HepG2 (cell line): ENCODE measurements around the gene ZSCAN26. TPM values are rescaled to one million over a fixed set of nuclear protein-coding genes. Genes with fewer than 3 reads are reported as not detected.

Experiments used
- ATAC-seq: fragments of 200-7000 bp; cut with Tn5 transposase; 3 replicates; pipeline ENCODE4 v1.9.1; 2020; ENCODE audit warnings: mild to moderate bottlenecking, moderate library complexity
- BruUV-seq: library from RNA; stranded (reverse); fragments of 400-500 nt; replicated peaks from 2 replicates; lab custom pipeline; 2021; lab: Mats Ljungman, UMichigan
- CTCF ChIA-PET: fragments of 300-600 bp; formaldehyde crosslinking; extraction: SDS; loops from one replicate; lab custom pipeline; 2021; ENCODE audit warnings: low total read pairs, inconsistent platforms, low intra/inter-chr PET ratio; lab: Yijun Ruan, JAX
- POLR2A ChIA-PET: fragments of 350-600 bp; sonication (Branson Sonifier 250); formaldehyde crosslinking; loops from one replicate; lab custom pipeline; 2020; ENCODE audit warnings: antibody characterized with exemption, inconsistent platforms; lab: Yijun Ruan, JAX
- DNase-seq: peaks from one replicate; pipeline ENCODE4 v3.0.0-alpha.2; 2015; ENCODE audit warnings: low spot score
- FAIRE-seq: peaks from 3 replicates; lab custom pipeline; 2011; peaks lifted over from hg19 to GRCh38; lab: Jason Lieb, UNC
- H2AFZ ChIP-seq: one replicate; pipeline ENCODE4 v1.6.1; 2011; ENCODE audit warnings: low read length, inconsistent platforms
- H3K27ac ChIP-seq: fragments of 300-600 bp; 3 replicates; pipeline ENCODE4 v1.8.0; 2011; ENCODE audit warnings: mixed run types, mild to moderate bottlenecking, mixed read lengths, low read length, inconsistent platforms; ENCODE audit not compliant: insufficient read depth; ENCODE audit errors: extremely low read length
- H3K27me3 ChIP-seq, 2 experiments: fragments of 200-600 bp in 1 of 2; 2 replicates in 1 of 2; 3 replicates in 1 of 2; pipeline versions ENCODE4 v1.6.0 to v1.8.0; 2011; ENCODE audit warnings: low read length in 2 of 2, mild to moderate bottlenecking in 2 of 2, moderate library complexity in 2 of 2, inconsistent platforms in 1 of 2; ENCODE audit not compliant: insufficient read depth in 2 of 2, control insufficient read depth in 1 of 2
- H3K36me3 ChIP-seq, 2 experiments: fragments of 200-600 bp in 1 of 2; replicated peaks in 1 of 2; 2 replicates in 1 of 2; 3 replicates in 1 of 2; pipeline versions ENCODE4 v1.5.1 to v1.8.0; 2011; ENCODE audit warnings: low read length in 2 of 2, inconsistent platforms in 1 of 2; ENCODE audit not compliant: insufficient read depth in 2 of 2, control insufficient read depth in 1 of 2
- H3K4me1 ChIP-seq: 2 replicates; pipeline ENCODE4 v1.5.1; 2012; ENCODE audit warnings: low read length, inconsistent platforms; ENCODE audit not compliant: insufficient read depth
- H3K4me2 ChIP-seq: 2 replicates; pipeline ENCODE4 v1.6.0; 2011; ENCODE audit warnings: low read depth, low read length, inconsistent platforms
- H3K4me3 ChIP-seq, 3 experiments: fragments of 200-600 bp in 1 of 3; sonication (generic), shearing (Covaris generic) in 1 of 3; replicated peaks in 1 of 3; 2 replicates each; pipeline ENCODE4 v1.5.1; 2011 to 2016; ENCODE audit warnings: low read length in 3 of 3, inconsistent platforms in 2 of 3, low read depth in 2 of 3, mild to moderate bottlenecking in 2 of 3, control low read depth in 1 of 3, mixed read lengths in 1 of 3; ENCODE audit not compliant: insufficient read depth in 1 of 3
- H3K79me2 ChIP-seq: one replicate; pipeline ENCODE4 v1.6.1; 2011; ENCODE audit warnings: low read length, inconsistent platforms; ENCODE audit not compliant: insufficient read depth
- H3K9ac ChIP-seq: 2 replicates; pipeline ENCODE4 v1.6.0; 2011; ENCODE audit warnings: mild to moderate bottlenecking, low read depth, low read length, inconsistent platforms; ENCODE audit not compliant: insufficient read depth
- H3K9me3 ChIP-seq: 2 replicates; pipeline ENCODE4 v1.5.1; 2012; ENCODE audit warnings: mild to moderate bottlenecking, low read length
- H4K20me1 ChIP-seq: 2 replicates; pipeline ENCODE4 v1.6.0; 2011; ENCODE audit warnings: inconsistent platforms, mild to moderate bottlenecking, low read length, moderate library complexity; ENCODE audit not compliant: insufficient read depth
- ATF7 ChIP-seq, 2 experiments: fragments of 450-650 bp in 1 of 2; sonication (generic) in 1 of 2; formaldehyde crosslinking in 1 of 2; IDR thresholded peaks; 2 replicates each; pipeline versions ENCODE4 v1.4.0 to v1.6.1; 2016 to 2020; ENCODE audit warnings: antibody characterized with exemption in 1 of 2, mild to moderate bottlenecking in 1 of 2, missing genetic modification reagents in 1 of 2
- CBX2 ChIP-seq, 2 experiments: fragments of 200-600 bp in 1 of 2; sonication (generic); formaldehyde crosslinking in 1 of 2; IDR thresholded peaks; 2 replicates each; pipeline versions ENCODE4 v1.7.0 to v1.8.1; 2018 to 2022; ENCODE audit warnings: low read depth in 2 of 2, low read length in 1 of 2, mild to moderate bottlenecking in 1 of 2, missing genetic modification reagents in 1 of 2
- ELF4 ChIP-seq: sonication (generic); formaldehyde crosslinking; IDR thresholded peaks from 2 replicates; pipeline ENCODE4 v1.5.0; 2020; ENCODE audit warnings: missing genetic modification reagents, mild to moderate bottlenecking, moderate library complexity, borderline replicate concordance
- GATAD2A ChIP-seq: IDR thresholded peaks from 2 replicates; pipeline ENCODE4 v1.6.1; 2016
- NAIF1 ChIP-seq: sonication (generic); formaldehyde crosslinking; IDR thresholded peaks from 2 replicates; pipeline ENCODE4 v1.5.0; 2020; ENCODE audit warnings: mild to moderate bottlenecking, missing genetic modification reagents, borderline replicate concordance
- PHF5A ChIP-seq: IDR thresholded peaks from one replicate; pipeline ENCODE4 v1.6.1; 2018; ENCODE audit warnings: low read depth, missing genetic modification reagents; ENCODE audit not compliant: unreplicated experiment
- USF2 ChIP-seq, 2 experiments: sonication (generic) in 1 of 2; formaldehyde crosslinking in 1 of 2; IDR thresholded peaks; 2 replicates each; pipeline versions ENCODE4 v1.5.1 to v1.6.1; 2011 to 2020; ENCODE audit warnings: borderline replicate concordance in 1 of 2, low read depth in 1 of 2, low read length in 1 of 2, mild to moderate bottlenecking in 1 of 2, missing genetic modification reagents in 1 of 2, moderate library complexity in 1 of 2
- ZBTB3 ChIP-seq: sonication (generic); formaldehyde crosslinking; IDR thresholded peaks from 2 replicates; pipeline ENCODE4 v1.4.0; 2020; ENCODE audit warnings: low read depth, mild to moderate bottlenecking, moderate library complexity, missing genetic modification reagents, borderline replicate concordance
- ZNF274 ChIP-seq: sonication (generic); formaldehyde crosslinking; IDR thresholded peaks from 2 replicates; pipeline ENCODE4 v1.5.1; 2020; ENCODE audit warnings: mild to moderate bottlenecking, missing genetic modification reagents
- ZNF816 ChIP-seq: sonication (generic); formaldehyde crosslinking; IDR thresholded peaks from 2 replicates; pipeline ENCODE4 v1.8.0; 2022; ENCODE audit warnings: missing genetic modification reagents, mild to moderate bottlenecking, borderline replicate concordance
- WGBS: methylation state at CpG from one replicate; pipeline ENCODE4 v1.1.6; 2017; ENCODE audit warnings: low lambda C conversion rate; 5-methylcytosine and 5-hydroxymethylcytosine counted together
- in situ Hi-C: cut with HindIII; loops from 2 replicates; pipeline ENCODE4 v1.10.0; 2017; ENCODE audit warnings: low pct_unique_long_range_greater_than_20kb; ENCODE audit not compliant: extremely low pct_ligation_motif_present
- intact Hi-C: fragments of 100-400 bp; cut with micrococcal nuclease; formaldehyde crosslinking; loops from one replicate; pipeline ENCODE4 v1.10.0; 2022; ENCODE audit not compliant: unreplicated experiment
- polyA plus RNA-seq, 8 experiments: library from polyadenylated mRNA; depleted of rRNA in 3 of 8; stranded (reverse) in 7 of 8; unstranded in 1 of 8; fragments of >200 nt; fragmentation: Illumina TruSeq in 4 of 8; extraction: Trizol in 4 of 8; gene quantifications; 2 replicates each; pipeline versions ENCODE4 v1.2.1 to v1.2.3, GENCODE V29; 2011 to 2016; ENCODE audit warnings: low read depth in 4 of 8, missing spikeins in 1 of 8, mixed read lengths in 1 of 8; ENCODE audit not compliant: insufficient read depth in 1 of 8
- total RNA-seq, 5 experiments: library from RNA; depleted of rRNA; stranded (reverse); fragments of >200 nt; fragmentation: Illumina TruSeq; extraction: Trizol; gene quantifications; 2 replicates each; pipeline ENCODE4 v1.2.3, GENCODE V29; 2016; ENCODE audit warnings: low read depth in 1 of 5
- TF ChIP-seq, protein P1 (sequence below): sonication (generic); formaldehyde crosslinking; IDR thresholded peaks from 2 replicates; pipeline ENCODE4 v1.5.1; 2020; ENCODE audit warnings: mild to moderate bottlenecking, moderate library complexity, missing genetic modification reagents

ZSCAN26 gene
- total and polyA plus RNA-seq, 2 of the 13 experiments (the other 11 are each of a cell fraction or from before 2014, with no cell fraction given), result 12.0 to 15.6 TPM

DNA sequence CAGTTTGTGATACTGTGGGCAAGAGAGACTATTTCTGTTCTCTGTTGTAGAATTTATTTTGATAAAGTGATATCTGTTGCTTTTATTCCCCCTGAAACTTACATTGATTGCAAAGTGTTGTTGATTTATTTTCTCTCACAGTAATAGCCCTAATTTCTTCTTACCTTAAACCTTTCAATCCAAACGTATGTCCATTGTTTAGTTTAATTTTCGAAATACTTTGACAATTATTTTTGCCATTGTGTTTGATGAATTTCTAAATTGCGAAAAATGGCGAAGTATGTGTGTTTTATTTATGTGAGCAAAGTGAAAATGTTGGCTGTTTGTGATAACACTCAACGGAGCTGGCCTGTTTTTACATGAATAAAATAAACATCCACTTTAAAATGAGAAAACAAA is 381 bp upstream of the ZSCAN26 start:
- CTCF ChIA-PET, result no interaction called here
- Histone ChIP-seq H2AFZ (peak overlapping the region; percentile 91), H3K27me3 (peaks cover 0 to 17% of the 10 kb centered on the region in 2 experiments; a peak in 3 of 5 replicates), H3K9me3 (no peaks in the 10 kb centered on the region), H3K9ac (peak overlapping the region; percentile 80), H4K20me1 (no peaks in the 10 kb centered on the region), H3K4me2 (peak overlapping the region; percentile 80), H3K79me2 (peaks cover 19% of the 10 kb centered on the region), H3K27ac (peak overlapping the region; percentile 51), H3K36me3 (no peaks in the 10 kb centered on the region), H3K4me3 (peak overlapping the region; percentile 85 to 91 (median 87)), H3K4me1 (peaks cover 26% of the 10 kb centered on the region)
- no peak for DNase-seq
- POLR2A ChIA-PET, result interaction anchor here (0.6 to 3.2 kb wide), 22 partner anchors 11 to 594 kb away, joined by 3 to 67 read pairs (median 8); partner anchors contain the start of genes PGBD1, ZKSCAN3, ZKSCAN4 and ZKSCAN8
- no peak for FAIRE-seq
- in situ Hi-C loops, result no loop called here
- TSS peak; percentile 90 for BruUV-seq
- intact Hi-C loops, result loop anchor here (5.0 kb wide), 1 partner anchor 56 kb away; no protein-coding TSS in a partner anchor
- WGBS, result 7% methylated on average over 5 of the region's 5 CpGs
- TF ChIP-seq PHF5A (CRISPR knock-in tag), result peak; percentile 17
- TF ChIP-seq ATF7 (IDR thresholded peaks at IDR 0.05), result no peak
- TF ChIP-seq ATF7 (CRISPR knock-in tag; IDR thresholded peaks at IDR 0.05), result no peak
- TF ChIP-seq ZNF816, result peak; percentile 85
- TF ChIP-seq USF2 (IDR thresholded peaks at IDR 0.05; ENCODE audit: low read depth, low read length), result no peak
- 0 out of 2 replicates have a peak, but pooled peaks have one; percentile 21 for TF ChIP-seq USF2 (CRISPR knock-in tag; IDR thresholded peaks at IDR 0.05; ENCODE audit: borderline replicate concordance)
- 0 out of 2 replicates have a peak, but pooled peaks have one; percentile 40 for TF ChIP-seq NAIF1 (CRISPR knock-in tag)
- peak; percentile 94 for TF ChIP-seq CBX2 (IDR thresholded peaks at IDR 0.05; ENCODE audit: low read depth, low read length)
- no peak for TF ChIP-seq CBX2 (CRISPR knock-in tag; IDR thresholded peaks at IDR 0.05; ENCODE audit: low read depth)
- no peak for TF ChIP-seq GATAD2A (CRISPR knock-in tag)
- no peak for TF ChIP-seq ZNF274 (CRISPR knock-in tag)
- TF ChIP-seq, protein P1, sequence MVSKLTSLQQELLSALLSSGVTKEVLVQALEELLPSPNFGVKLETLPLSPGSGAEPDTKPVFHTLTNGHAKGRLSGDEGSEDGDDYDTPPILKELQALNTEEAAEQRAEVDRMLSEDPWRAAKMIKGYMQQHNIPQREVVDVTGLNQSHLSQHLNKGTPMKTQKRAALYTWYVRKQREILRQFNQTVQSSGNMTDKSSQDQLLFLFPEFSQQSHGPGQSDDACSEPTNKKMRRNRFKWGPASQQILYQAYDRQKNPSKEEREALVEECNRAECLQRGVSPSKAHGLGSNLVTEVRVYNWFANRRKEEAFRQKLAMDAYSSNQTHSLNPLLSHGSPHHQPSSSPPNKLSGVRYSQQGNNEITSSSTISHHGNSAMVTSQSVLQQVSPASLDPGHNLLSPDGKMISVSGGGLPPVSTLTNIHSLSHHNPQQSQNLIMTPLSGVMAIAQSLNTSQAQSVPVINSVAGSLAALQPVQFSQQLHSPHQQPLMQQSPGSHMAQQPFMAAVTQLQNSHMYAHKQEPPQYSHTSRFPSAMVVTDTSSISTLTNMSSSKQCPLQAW (CRISPR knock-in tag), result no peak
- TF ChIP-seq ZBTB3 (CRISPR knock-in tag), result 0 out of 2 replicates have a peak, but pooled peaks have one; percentile 6
- peak; percentile 55; the same call in 1 of the 2 replicates for TF ChIP-seq ELF4
- no peak for ATAC-seq
